Measurements from ENCODE around the gene CATSPERD.

DNA sequence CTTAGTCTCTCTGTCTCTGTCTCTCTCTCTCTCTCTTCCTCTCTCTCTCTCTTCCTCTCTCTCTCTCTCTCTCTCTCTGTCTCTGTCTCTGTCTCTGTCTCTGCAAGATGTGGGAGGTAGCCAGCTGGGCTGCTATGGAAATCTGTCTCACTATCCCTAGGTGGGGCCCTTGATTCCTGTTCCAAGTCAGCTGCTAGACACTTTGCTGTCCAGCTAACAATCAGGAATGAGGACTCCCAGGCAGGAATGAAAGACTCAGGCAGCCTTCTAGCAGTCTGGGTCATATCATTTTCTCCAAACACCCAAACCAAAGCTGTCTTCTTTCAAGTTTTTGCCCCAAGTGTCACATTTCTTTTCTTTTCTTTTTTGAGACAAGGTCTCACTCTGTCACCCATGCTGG, 23.2 kb downstream of the CATSPERD start:
- TF ChIP-seq GATA2 (IDR thresholded peaks at IDR 0.05; ENCODE audit: low read depth, low read length) (no peak), GATA3 (IDR thresholded peaks at IDR 0.05; ENCODE audit: low read depth, low read length) (no peak)
